Epithelial cell of esophagus (primary cell): ENCODE data around the gene NANOS2.

Experiments
- DNase-seq: peaks from one replicate; pipeline ENCODE4 v3.0.0; 2010; ENCODE audit warnings: low read depth
- H3K4me3 ChIP-seq: 2 replicates; pipeline ENCODE4 v1.5.1; 2011; ENCODE audit warnings: mild to moderate bottlenecking, low read length, control low read depth
- CTCF ChIP-seq: IDR thresholded peaks from 2 replicates; pipeline ENCODE4 v1.5.1; 2011; ENCODE audit warnings: low read depth, mild to moderate bottlenecking, low read length, control low read depth, inconsistent platforms; ENCODE audit not compliant: insufficient read depth; ENCODE audit errors: missing control alignments

Gene NANOS2

GRCh38 chr19:45881909-45882528, 32.6 kb downstream of the NANOS2 start:
- no peak for TF ChIP-seq CTCF
- H3K4me3 ChIP-seq = peak overlapping the region; percentile 71
- no peak for DNase-seq

GRCh38 chr19:45881082-45881908, 33.3 kb downstream of the NANOS2 start:
- no peak for DNase-seq
- no peak for TF ChIP-seq CTCF
- H3K4me3 ChIP-seq = no peak overlapping the region

GRCh38 chr19:45879971-45880370, 34.6 kb downstream of the NANOS2 start:
- H3K4me3 ChIP-seq = no peak overlapping the region
- TF ChIP-seq CTCF = no peak
- DNase-seq = no peak

- DNase-seq = no peak
- TF ChIP-seq CTCF = no peak
- H3K4me3 ChIP-seq = no peak overlapping the region
Observed at GRCh38 chr19:45879055-45879454, 35.5 kb downstream of the NANOS2 start.

- no peak for TF ChIP-seq CTCF
- H3K4me3 ChIP-seq = no peak overlapping the region
- DNase-seq = no peak
Observed at GRCh38 chr19:45878043-45878794, 36.4 kb downstream of the NANOS2 start.

- no peak overlapping the region for H3K4me3 ChIP-seq
- no peak for DNase-seq
- no peak for TF ChIP-seq CTCF
Observed at GRCh38 chr19:45876411-45877197, 38.0 kb downstream of the NANOS2 start.
